Spleen (tissue), 11 donors: Measurements from ENCODE around the gene HGS. TPM values are rescaled to one million over a fixed set of nuclear protein-coding genes. Genes with fewer than 3 reads are reported as not detected.

Source experiments
- DNase-seq: peaks from one replicate; pipeline ENCODE4 v3.0.0-alpha.2; 2020
- H3K27ac ChIP-seq, 8 donors: fragments of 200-600 bp; sonication (generic) in 7 of 8; 1 replicate in 4 of 8; 2 replicates in 4 of 8; pipeline versions ENCODE4 v1.5.0 to v1.8.0; 2016 to 2021; ENCODE audit warnings: inconsistent platforms in 4 of 8, mild to moderate bottlenecking in 4 of 8, moderate library complexity in 1 of 8
- H3K27me3 ChIP-seq, 7 donors: fragments of 200-600 bp; sonication (generic) in 6 of 7; replicated peaks in 1 of 7; 1 replicate in 4 of 7; 2 replicates in 3 of 7; pipeline versions ENCODE4 v1.5.0 to v1.8.0; 2016 to 2021; ENCODE audit warnings: inconsistent platforms in 3 of 7, mild to moderate bottlenecking in 1 of 7
- H3K36me3 ChIP-seq, 6 donors: fragments of 200-600 bp; sonication (generic) in 5 of 6; 1 replicate in 4 of 6; 2 replicates in 2 of 6; pipeline versions ENCODE4 v1.5.0 to v1.8.0; 2016 to 2021; ENCODE audit warnings: inconsistent platforms in 2 of 6
- H3K4me1 ChIP-seq, 6 donors: fragments of 200-600 bp; sonication (generic) in 5 of 6; 1 replicate in 3 of 6; 2 replicates in 3 of 6; pipeline versions ENCODE4 v1.5.0 to v1.8.0; 2016 to 2021; ENCODE audit warnings: inconsistent platforms in 3 of 6
- H3K4me3 ChIP-seq, 8 donors: fragments of 200-600 bp; sonication (generic) in 7 of 8; 1 replicate in 4 of 8; 2 replicates in 4 of 8; pipeline versions ENCODE4 v1.5.0 to v1.8.0; 2016 to 2021; ENCODE audit warnings: inconsistent platforms in 4 of 8, mild to moderate bottlenecking in 4 of 8, moderate library complexity in 2 of 8
- H3K9me3 ChIP-seq, 8 donors: fragments of 200-600 bp; sonication (generic) in 7 of 8; 1 replicate in 4 of 8; 2 replicates in 4 of 8; pipeline versions ENCODE4 v1.5.0 to v1.8.0; 2016 to 2021; ENCODE audit warnings: inconsistent platforms in 4 of 8
- CTCF ChIP-seq, 11 experiments: fragments of 200-600 bp in 7 of 11; fragments of 450-650 bp in 4 of 11; sonication (generic) in 4 of 11; IDR thresholded peaks in 8 of 11; conservative IDR thresholded peaks in 3 of 11; 1 replicate in 7 of 11; 2 replicates in 4 of 11; pipeline versions ENCODE4 v1.4.0 to v1.8.0; 2016 to 2021; ENCODE audit warnings: antibody characterized with exemption in 11 of 11, inconsistent platforms in 4 of 11, mild to moderate bottlenecking in 1 of 11
- POLR2A ChIP-seq, 3 donors: fragments of 450-650 bp; IDR thresholded peaks; one replicate each; pipeline ENCODE4 v1.5.1; 2017; ENCODE audit warnings: antibody characterized with exemption in 3 of 3, mild to moderate bottlenecking in 1 of 3
- POLR2AphosphoS5 ChIP-seq, 3 donors: sonication (generic); formaldehyde crosslinking; IDR thresholded peaks; one replicate each; pipeline ENCODE4 v1.5.1; 2017; ENCODE audit warnings: antibody characterized with exemption in 3 of 3
- WGBS, 5 donors: extraction: QIAGEN DNeasy Blood & Tissue Kit in 3 of 5; methylation state at CpG; one replicate each; pipeline versions ENCODE4 v1.1.5 to v1.1.7; 2013 to 2018; 5-methylcytosine and 5-hydroxymethylcytosine counted together
- intact Hi-C: fragments of 100-400 bp; cut with DNase I; formaldehyde crosslinking; loops from one replicate; pipeline ENCODE4 v1.15.0; 2023; ENCODE audit warnings: low total_unique reads
- polyA plus RNA-seq, 3 donors: library from polyadenylated mRNA; stranded (reverse); fragments of 200-250 nt; gene quantifications; one replicate each; pipeline ENCODE4 v1.2.1, GENCODE V29; 2013
- total RNA-seq, 7 donors: library from RNA; depleted of rRNA in 3 of 7; stranded (reverse); fragments of >200 nt in 3 of 7; fragmentation: NEBNext Ultra II Directional in 4 of 7; extraction: Animal tissue kit (Norgen Biotek cat#: 25700) in 4 of 7; gene quantifications; one replicate each; pipeline versions ENCODE4 v1.1.0 to v1.2.1, GENCODE V29; 2016 to 2021
- donor health status: healthy with polysubstance abuse.
- donor health status: DM: no; HTN: no; CAD: no; lungs with moderate emphysema.
- donor health status: DM: no; HTN: no; CAD: no.
- donor health status: Bipolar disorder and iron deficiency.
- donor health status: healthy.
- donor health status: DM: no; HTN: no; CAD: no.
- donor health status: DM: yes; HTN: yes; CAD: no.

The HGS gene
- total and polyA plus RNA-seq, 10 donors, result 61.3 to 134 (median 106) TPM

DNA sequence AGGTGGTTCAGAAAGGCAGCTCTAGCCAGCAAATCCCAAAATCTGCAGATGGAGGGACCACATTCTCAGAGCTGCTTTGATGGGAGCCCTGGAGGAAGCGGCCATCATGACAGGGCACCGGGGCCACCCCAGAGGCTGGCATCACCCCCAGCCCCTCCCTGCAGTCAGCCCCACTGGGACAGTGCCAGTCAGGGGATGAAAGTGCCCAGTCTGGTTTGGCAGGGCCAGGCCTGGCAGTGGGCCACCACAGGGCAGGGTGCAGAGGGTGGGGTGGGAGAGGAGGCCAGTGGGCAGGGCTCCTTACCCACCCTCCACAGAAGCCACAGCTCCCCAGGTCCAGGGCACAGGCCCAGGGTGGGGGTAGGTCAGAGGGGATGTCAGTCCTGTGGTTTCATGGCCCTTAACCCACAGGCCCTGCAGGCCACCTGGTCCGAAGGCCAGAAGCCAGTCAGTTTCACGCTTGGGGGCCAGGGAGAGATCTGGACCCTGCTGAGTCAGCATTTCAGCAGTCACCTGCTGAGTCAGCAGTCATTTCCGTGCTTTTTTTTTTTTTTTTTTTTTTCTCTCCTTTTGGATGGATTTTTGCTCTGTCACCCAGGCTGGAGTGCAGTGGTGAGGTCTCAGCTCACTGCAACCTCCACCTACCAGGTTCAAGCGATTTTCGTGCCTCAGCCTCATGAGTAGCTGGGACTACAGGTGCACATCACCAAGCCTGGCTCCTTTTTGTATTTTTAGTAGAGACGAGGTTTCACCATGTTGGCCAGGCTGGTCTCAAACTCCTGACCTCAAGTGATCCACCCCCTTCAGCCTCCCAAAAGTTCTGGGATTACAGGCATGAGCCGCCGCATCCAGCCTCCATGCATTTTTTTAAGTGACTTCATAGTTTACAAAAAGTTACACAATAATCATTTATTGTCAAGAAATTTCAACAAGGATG, 38.6 kb downstream of the HGS start:
- H3K36me3 ChIP-seq, result peaks cover 0 to 26% (median 0%) of the 10 kb centered on the region in 6 donors
- no peak overlapping the region for H3K27ac ChIP-seq
- no peaks in the 10 kb centered on the region for H3K9me3 ChIP-seq
- H3K4me3 ChIP-seq, result no peak overlapping the region
- intact Hi-C loops, result no loop called here
- H3K27me3 ChIP-seq, result peaks cover 0 to 46% (median 0%) of the 10 kb centered on the region in 7 donors
- DNase-seq, result no peak
- 55 to 62% (median 62%) methylated on average over 10 of the region's 10 CpGs for WGBS, 5 donors
- peak; percentile 16 to 47 (median 43) for TF ChIP-seq POLR2AphosphoS5 (IDR thresholded peaks at IDR 0.05)
- no peak for TF ChIP-seq CTCF (IDR thresholded peaks at IDR 0.05 in 8 of 11, conservative IDR thresholded peaks at IDR 0.05 in 3 of 11)
- peaks cover 0 to 10% (median 1%) of the 10 kb centered on the region in 6 donors for H3K4me1 ChIP-seq

DNA sequence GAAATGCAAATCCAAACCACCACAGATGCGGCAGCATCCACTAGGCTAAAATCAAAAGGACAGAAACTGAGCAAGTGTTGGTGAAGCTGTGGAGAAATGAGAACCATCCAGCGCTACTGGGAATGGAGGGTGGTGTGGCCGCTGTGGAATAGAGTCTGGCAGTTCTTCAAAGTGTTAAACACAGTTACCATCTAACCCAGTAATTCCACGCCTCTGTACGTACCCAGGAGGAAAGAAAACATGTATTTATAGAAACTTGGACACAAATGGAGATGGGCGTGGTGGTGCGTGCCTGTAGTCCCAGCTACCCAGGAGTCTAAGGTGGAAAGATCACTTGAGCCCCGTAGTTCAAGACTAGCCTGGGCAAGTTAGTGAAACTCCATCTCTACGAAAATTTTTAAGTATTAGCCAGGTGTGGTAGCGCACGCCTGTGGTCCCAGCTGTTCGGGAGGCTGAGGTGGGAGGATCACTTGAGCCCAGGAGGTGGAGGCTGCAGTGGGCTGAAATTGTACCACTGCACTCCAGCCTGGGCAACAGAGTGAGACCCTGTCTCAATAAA, 39.9 kb downstream of the HGS start:
- no peak for TF ChIP-seq POLR2A (IDR thresholded peaks at IDR 0.05)
- TF ChIP-seq CTCF (IDR thresholded peaks at IDR 0.05 in 8 of 11, conservative IDR thresholded peaks at IDR 0.05 in 3 of 11), result no peak
- TF ChIP-seq POLR2AphosphoS5 (IDR thresholded peaks at IDR 0.05), result no peak
- peaks cover 0 to 13% (median 0%) of the 10 kb centered on the region in 6 donors for H3K36me3 ChIP-seq
- intact Hi-C loops, result no loop called here
- no peak overlapping the region for H3K4me3 ChIP-seq
- no peaks in the 10 kb centered on the region for H3K9me3 ChIP-seq
- no peak for DNase-seq
- H3K27ac ChIP-seq, result no peak overlapping the region
- H3K4me1 ChIP-seq, result peaks cover 0 to 10% (median 1%) of the 10 kb centered on the region in 6 donors
- peaks cover 0 to 48% (median 1%) of the 10 kb centered on the region in 7 donors for H3K27me3 ChIP-seq
- 60 to 65% (median 62%) methylated on average over 12 of the region's 12 CpGs for WGBS, 5 donors

DNA sequence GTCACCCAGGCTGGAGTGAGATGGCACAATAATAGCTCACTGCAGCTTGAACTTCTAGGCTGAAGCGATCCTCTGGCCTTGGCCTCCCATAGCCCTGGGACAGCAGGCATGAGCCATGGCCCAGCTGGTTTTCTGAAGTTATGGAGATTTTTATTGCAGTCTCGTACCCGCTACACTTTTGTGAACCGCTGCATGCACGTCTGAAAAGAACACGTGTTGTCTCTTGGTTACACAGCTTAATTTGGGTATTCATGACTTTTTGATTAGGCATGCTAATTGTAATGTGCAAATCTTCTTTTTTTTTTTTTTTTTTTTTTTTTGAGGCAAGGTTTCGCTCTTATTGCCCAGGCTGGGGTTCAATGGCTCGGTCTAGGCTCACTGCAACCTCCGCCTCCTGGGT, 41.6 kb downstream of the HGS start:
- H3K36me3 ChIP-seq, result no peaks in the 10 kb centered on the region
- H3K4me3 ChIP-seq, result no peak overlapping the region
- no peak overlapping the region for H3K27ac ChIP-seq
- intact Hi-C loops, result no loop called here
- no peak for TF ChIP-seq CTCF (IDR thresholded peaks at IDR 0.05 in 8 of 11, conservative IDR thresholded peaks at IDR 0.05 in 3 of 11)
- TF ChIP-seq POLR2AphosphoS5 (IDR thresholded peaks at IDR 0.05), result no peak
- no peak for TF ChIP-seq POLR2A (IDR thresholded peaks at IDR 0.05)
- H3K9me3 ChIP-seq, result no peaks in the 10 kb centered on the region
- peaks cover 0 to 10% (median 1%) of the 10 kb centered on the region in 6 donors for H3K4me1 ChIP-seq
- WGBS, 5 donors, result 80 to 94% (median 87%) methylated on average over 9 of the region's 9 CpGs
- DNase-seq, result no peak
- peaks cover 0 to 65% (median 5%) of the 10 kb centered on the region in 7 donors for H3K27me3 ChIP-seq

DNA sequence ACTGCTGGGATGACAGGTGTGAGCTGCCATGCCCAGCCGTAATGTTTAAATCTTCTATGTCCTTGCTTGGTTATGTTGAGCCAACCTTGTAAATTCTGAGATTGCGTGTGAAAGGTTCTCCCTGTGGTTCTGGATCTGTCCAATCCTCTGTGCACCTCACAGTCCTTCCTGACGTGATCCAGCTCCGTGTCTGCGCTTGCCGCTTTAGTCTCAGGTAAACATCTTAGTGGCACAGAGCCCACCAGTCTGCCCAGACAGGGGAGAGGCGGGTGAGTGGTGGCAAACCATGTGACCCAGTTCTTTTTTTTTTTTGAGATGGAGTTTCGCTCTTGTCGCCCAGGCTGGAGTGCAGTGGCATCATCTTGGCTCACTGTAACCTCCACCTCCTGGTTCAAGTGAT, 42.2 kb downstream of the HGS start:
- intact Hi-C loops, result no loop called here
- 71 to 85% (median 78%) methylated on average over 9 of the region's 9 CpGs for WGBS, 5 donors
- DNase-seq, result no peak
- Histone ChIP-seq H3K4me3 (no peak overlapping the region), H3K36me3 (no peaks in the 10 kb centered on the region), H3K4me1 (peaks cover 0 to 10% (median 1%) of the 10 kb centered on the region in 6 donors), H3K27me3 (peaks cover 0 to 71% (median 5%) of the 10 kb centered on the region in 7 donors), H3K27ac (no peak overlapping the region), H3K9me3 (no peaks in the 10 kb centered on the region)
- TF ChIP-seq CTCF (IDR thresholded peaks at IDR 0.05 in 8 of 11, conservative IDR thresholded peaks at IDR 0.05 in 3 of 11), result no peak
- TF ChIP-seq POLR2AphosphoS5 (IDR thresholded peaks at IDR 0.05), result no peak
- no peak for TF ChIP-seq POLR2A (IDR thresholded peaks at IDR 0.05)
